SHP77 (cell line): Measurements from ENCODE around the gene JPH4.
"Not testable (repeated sequence)": the region's sequence is repeated elsewhere in the genome, so short reads cannot be mapped to it uniquely, and the experiment has no call there.

ENCODE experiments used
- DNase-seq, 2 experiments: peaks; one replicate each; lab custom pipeline; 2025; lab: John Stamatoyannopoulos, UW

The JPH4 gene

GRCh38 chr14:23578560-23579310 is at the start of gene JPH4:
Gene JPH4 (minus strand): TSS chr14:23578790. CDS start chr14:23577453, 1,337 bp downstream.
- peak; percentile 74 to 79 for DNase-seq

DNA sequence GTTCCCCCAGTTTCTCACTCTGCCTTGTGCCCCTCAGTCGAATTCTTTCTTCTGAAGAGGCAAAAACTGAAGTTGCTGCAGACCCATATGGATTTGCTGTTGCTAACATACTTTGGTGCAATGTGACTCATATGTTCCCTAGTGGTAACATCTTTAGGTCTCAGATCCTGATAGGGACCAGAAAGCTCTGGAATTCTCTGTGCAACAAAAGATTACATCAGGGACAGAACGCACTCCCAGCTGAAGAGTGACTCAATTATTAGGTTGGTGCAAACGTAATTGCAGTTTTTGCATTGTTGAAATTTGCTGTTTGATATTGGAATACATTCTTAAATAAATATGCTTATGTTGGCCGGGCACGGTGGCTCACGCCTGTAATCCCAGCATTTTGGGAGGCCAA is 49.4 kb upstream of the JPH4 start:
- DNase-seq: no peak

DNA sequence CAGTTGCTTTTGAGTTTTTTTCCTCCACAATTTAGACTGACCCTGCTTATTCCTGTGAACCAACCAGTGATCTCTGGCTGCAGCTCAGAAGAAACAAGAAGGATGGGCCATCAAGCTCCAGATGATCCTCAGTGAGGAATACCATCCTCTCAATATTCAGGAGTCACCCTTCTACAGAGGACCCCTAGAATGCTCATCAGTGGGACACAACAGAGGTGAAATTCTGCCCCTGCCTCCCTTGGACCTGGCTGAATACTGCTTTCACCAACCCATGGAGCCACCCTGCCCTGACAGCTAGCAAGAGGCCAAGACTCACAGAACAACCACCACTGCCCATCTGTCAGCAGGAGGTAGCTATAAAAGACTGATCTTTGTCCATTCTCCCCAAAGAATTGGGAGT is 48.4 kb upstream of the JPH4 start:
- DNase-seq: no peak

DNA sequence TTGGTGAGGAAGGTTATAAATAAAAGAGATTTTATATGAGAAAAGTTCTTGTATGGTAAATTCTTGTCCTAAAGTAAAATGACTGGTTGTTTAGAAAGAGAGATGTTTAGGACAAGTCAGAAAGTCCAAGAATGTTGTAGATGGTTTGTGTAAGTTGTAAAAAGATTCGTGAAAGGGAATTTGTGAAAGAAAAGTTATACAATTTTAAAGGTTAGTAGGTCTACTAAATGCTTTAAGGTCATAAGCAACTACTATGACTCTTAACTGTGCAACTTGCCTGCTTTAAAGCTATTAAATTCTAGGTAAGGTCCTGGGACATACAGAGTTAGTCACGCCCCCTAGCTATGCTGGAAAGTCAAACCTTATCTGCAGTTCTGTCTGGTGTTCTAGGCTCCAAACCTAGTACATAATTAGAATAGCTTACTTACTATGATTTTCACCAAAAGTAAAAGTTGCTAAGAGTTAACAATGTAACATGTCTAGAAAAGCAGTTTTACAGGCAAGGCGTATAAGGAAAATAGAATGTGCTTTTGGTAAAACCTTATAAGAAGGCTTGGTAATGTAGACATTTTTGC is 46.3 kb upstream of the JPH4 start:
- no peak for DNase-seq

DNA sequence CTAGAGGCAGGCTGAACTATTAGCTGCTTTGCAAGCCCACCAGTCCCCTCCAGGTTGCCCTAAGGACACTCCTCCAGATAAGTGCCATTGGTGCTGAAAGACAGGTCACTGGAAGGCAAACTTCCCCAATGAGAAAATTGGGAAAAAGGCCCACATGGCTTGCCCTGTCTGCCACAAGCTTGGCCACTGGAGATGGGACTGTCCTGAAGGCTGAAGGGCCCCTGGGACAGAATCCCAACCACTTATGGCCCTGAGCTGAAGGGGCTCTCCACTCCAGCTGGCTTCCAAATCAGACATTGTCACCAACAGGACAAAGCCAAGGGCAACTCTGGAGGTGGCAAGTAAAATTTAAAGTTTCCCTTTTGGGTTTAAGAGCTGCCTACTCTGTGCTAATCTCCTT is 45.4 kb upstream of the JPH4 start:
- DNase-seq: no peak

DNA sequence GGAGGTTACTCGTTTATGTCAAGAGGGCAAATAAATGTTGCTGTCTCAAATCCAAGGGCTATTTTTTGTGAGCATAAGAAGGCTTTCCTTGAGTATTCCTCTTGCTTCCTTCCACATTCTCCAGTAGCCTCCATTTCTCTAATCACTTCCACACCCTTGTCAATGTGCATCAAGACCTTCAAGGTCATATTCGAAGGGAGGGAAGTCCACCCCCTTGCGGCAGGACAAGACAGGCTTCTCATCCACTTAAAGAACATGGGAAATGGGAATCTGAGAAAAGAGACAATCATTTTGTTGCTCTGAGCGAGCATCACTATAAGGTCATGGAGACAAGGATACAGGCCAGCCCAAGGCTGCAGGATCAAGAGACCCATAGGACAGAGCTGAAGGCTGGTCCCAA is 44.4 kb upstream of the JPH4 start:
- no peak for DNase-seq

DNA sequence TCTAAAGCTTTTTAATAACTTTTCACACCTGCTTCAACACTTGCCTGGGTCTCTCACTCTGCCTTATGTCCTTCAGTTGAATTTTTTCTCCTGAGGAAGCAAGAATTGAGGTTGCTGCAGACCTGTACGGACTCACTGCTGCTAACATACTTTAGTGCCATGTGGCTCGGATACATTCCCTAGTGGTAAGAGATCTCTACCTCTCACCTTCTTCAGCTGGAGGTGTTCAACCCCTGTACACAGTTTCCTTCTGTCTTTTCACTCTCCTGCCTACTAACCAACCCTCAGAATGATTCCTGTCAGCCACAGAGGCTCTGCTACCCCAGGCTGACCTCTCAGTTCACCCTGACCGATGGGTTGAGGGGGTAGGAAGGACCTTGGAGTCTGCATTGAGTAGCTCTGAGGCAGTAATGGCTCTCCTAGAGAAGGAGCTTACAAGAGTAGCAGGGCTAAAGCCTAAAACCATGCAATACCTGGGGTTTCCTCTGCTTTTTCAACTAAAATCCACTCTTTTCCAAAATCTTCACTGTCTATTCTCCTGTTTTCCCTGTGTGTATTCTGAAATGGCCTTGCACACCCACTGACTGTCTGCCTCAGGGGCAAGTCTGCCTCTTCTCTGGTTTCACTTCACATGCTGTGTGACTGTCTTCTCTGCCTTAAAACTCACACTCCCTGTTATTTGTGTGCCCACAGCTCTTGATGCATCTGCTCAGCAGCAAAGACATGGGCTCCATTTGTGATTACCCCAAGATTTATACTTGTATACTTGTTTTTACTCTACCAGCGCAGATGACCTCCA is 43.5 kb upstream of the JPH4 start:
- no peak for DNase-seq

DNA sequence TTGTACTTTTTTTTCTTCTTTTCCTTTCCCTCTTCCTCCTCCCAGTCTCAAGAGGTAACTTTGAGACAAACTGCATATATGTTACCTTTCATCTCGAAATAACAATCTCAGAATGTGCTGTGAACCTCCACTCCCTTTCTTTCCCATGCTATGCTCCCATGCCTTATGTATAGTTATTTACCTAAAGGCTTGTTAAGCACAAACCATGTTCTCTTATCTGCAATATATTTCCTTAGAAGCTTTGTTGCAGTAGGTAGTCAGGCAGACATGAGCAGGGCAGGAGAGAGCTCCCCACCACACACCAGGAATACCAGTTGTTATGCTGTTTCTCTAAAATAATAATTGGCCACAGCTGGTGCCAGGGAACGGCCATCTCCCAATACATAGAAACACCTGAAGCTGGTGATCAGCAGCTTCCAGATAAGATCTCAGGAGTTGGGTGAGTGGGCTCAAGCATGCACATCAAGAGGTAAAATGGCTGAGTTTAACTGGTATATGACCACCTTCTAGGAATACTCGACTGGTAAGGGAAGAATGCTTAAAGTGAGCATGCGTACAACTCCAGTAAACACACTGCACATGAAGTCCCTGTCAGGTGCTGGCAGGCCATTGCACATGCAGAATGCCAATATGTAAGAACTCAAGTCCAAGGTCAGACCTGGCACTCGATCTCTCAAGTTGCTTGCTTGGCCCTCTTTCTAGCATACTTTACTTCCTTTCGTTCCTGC is 42.8 kb upstream of the JPH4 start:
- no peak for DNase-seq

- DNase-seq: no peak
These were observed 41.6 kb upstream of the JPH4 start for GRCh38 chr14:23620177-23620702.

- no peak for DNase-seq
These were observed 39.9 kb upstream of the JPH4 start for GRCh38 chr14:23618415-23618988.

GRCh38 chr14:23617539-23617938 is 38.9 kb upstream of the JPH4 start:
- no peak for DNase-seq

DNA sequence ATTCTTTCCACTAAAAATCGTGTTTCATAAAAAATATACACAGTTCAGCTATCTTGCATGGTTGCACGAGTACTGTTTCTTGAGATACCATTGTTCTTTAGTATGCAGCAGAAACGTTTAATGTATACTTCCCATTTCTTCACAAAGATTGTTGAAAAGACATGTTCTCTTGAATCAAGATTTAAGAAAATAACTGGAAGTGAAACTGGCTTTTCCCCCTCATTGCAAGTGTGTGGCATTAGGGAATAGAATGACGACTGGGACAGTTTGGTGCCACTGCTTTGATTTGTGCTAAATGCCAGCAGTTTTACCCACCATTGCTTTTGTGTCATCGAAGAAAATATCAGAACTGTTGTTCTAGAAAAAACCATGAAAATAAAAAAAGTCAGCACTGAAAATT is 37.3 kb upstream of the JPH4 start:
- DNase-seq: no peak

GRCh38 chr14:23614395-23614828 is 35.8 kb upstream of the JPH4 start:
- DNase-seq: no peak

- DNase-seq: no peak
These were observed 34.9 kb upstream of the JPH4 start for GRCh38 chr14:23613242-23614070.

DNA sequence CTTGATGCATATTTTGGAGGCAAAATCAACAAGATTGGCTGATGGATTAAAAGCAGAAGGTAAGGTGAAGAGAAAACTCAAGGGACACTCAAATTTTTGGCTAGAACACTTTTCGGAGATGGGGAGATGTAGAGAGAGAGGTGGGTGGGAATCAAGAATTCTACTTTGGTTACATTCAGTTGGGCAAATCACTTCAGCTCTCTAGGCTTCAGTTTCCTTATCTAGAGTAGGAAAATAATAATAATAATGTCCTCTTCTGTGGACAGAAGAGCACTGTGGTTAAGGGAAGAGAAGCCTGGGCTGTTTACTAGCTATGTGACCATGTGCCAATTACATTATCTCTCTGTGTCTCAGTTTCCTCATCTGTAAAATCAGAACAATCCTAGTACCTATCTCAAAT is 34.2 kb upstream of the JPH4 start:
- DNase-seq: no peak

DNA sequence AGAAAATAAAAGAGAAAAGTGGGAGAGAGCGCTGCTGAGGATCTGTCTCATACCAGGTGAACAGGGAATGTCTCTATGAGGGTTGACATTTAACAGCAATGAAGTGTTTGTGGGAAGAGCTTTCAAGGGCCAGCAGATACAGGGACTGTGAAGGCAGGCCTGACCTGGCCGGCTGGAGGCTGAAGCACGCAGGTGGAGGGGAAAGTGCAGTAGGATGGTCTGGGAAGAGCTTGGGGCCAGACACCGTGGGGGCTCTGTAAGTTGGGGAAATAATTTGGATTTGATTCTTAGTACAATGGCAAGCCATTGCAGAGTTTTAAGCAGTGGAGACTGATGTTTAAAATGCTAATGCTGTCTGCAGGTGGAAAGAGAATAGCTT is 33.8 kb upstream of the JPH4 start:
- DNase-seq: no peak

DNA sequence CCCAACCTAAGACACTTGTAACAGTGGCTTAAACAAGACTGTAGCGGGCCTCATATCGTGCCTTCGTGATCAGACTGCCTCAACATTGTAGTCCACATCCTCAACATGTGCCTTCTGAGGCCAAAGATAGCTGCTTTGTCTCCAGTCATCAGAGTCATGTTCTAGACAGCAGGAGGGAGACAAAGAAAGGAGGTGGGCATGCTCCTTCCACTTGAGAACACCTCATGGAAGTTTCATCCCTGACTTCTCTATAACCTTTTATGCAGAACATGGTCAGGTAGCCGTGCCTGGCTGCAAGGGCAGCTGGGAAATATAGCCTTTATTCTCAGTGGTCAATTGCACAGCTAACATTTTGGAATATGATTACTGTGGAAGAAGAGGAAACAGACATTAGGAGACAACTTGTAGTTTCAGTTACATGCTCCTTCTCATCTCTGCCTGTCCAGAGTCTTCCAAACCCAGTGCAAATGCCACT is 32.3 kb upstream of the JPH4 start:
- DNase-seq: no peak

GRCh38 chr14:23610090-23610814 is 31.7 kb upstream of the JPH4 start:
- no peak for DNase-seq

GRCh38 chr14:23609411-23610089 is 31.0 kb upstream of the JPH4 start:
- not testable (repeated sequence) for DNase-seq
